GM11168 (cell line): Measurements from ENCODE around the gene STIL.
"Not testable (repeated sequence)": the region's sequence is repeated elsewhere in the genome, so short reads cannot be mapped to it uniquely, and the experiment has no call there.

Source experiments
- in situ Hi-C: fragments of 300-500 bp; cut with MboI; formaldehyde crosslinking; loops from one replicate; pipeline ENCODE4 v1.12.0; 2022; ENCODE audit warnings: low sequenced_read_pairs; ENCODE audit not compliant: unreplicated experiment

Gene STIL

GRCh38 chr1:47313915-47314664, at the start of gene STIL:
TSS of gene STIL (minus strand) at chr1:47314147. CDS start at chr1:47310319, 3,828 bp downstream.
- in situ Hi-C loops, result no loop called here

GRCh38 chr1:47362828-47363227, 48.9 kb upstream of the STIL start:
- in situ Hi-C loops, result no loop called here

- in situ Hi-C loops, result no loop called here
These were observed 47.4 kb upstream of the STIL start for GRCh38 chr1:47361380-47361779.

- in situ Hi-C loops, result no loop called here
These were observed 37.4 kb upstream of the STIL start for GRCh38 chr1:47351305-47351704.

GRCh38 chr1:47348246-47348645, 34.3 kb upstream of the STIL start:
- in situ Hi-C loops, result no loop called here

GRCh38 chr1:47347735-47348134, 33.8 kb upstream of the STIL start:
- in situ Hi-C loops, result no loop called here

- in situ Hi-C loops, result not testable (repeated sequence)
These were observed 33.0 kb upstream of the STIL start for GRCh38 chr1:47346979-47347378.

GRCh38 chr1:47340227-47340626, 26.3 kb upstream of the STIL start:
- in situ Hi-C loops, result no loop called here

GRCh38 chr1:47338249-47339077, 24.5 kb upstream of the STIL start:
- in situ Hi-C loops, result no loop called here

GRCh38 chr1:47337350-47337749, 23.4 kb upstream of the STIL start:
- in situ Hi-C loops, result no loop called here

- in situ Hi-C loops, result no loop called here
These were observed 21.0 kb upstream of the STIL start for GRCh38 chr1:47334765-47335435.

- in situ Hi-C loops, result no loop called here
These were observed 20.2 kb upstream of the STIL start for GRCh38 chr1:47333922-47334764.

GRCh38 chr1:47333578-47333921, 19.6 kb upstream of the STIL start, which contains the start of gene CMPK1:
TSS of gene CMPK1 (plus strand) at chr1:47333790. CDS start at chr1:47333946, 156 bp downstream.
- in situ Hi-C loops, result no loop called here

GRCh38 chr1:47332779-47333577, 19.0 kb upstream of the STIL start:
- in situ Hi-C loops, result no loop called here

GRCh38 chr1:47331875-47332274, 17.9 kb upstream of the STIL start:
- in situ Hi-C loops, result no loop called here

GRCh38 chr1:47330212-47330611, 16.3 kb upstream of the STIL start:
- in situ Hi-C loops, result no loop called here

GRCh38 chr1:47328992-47329391, 15.0 kb upstream of the STIL start:
- in situ Hi-C loops, result no loop called here

- in situ Hi-C loops, result no loop called here
These were observed 12.3 kb upstream of the STIL start for GRCh38 chr1:47326271-47326670.

- in situ Hi-C loops, result no loop called here
These were observed 11.6 kb upstream of the STIL start for GRCh38 chr1:47325528-47325927.
